ENCODE data around the gene PHACTR1. TPM values are rescaled to one million over a fixed set of nuclear protein-coding genes. Genes with fewer than 3 reads are reported as not detected.

Gene PHACTR1
- total RNA-seq, 1 donor from 2014 or later, result 8.4 TPM

GRCh38 chr6:12886961-12887775 lies 170.6 kb downstream of the PHACTR1 start:
- no peak for DNase-seq (ENCODE audit: low spot score in 2 of 2)
- Histone ChIP-seq H3K36me3 (no peaks in the 10 kb centered on the region), H3K4me1 (no peaks in the 10 kb centered on the region), H3K4me3 (no peak overlapping the region), H3K27ac (no peak overlapping the region), H3K27me3 (no peaks in the 10 kb centered on the region), H3K9me3 (peaks cover 0 to 8% of the 10 kb centered on the region in 2 donors)
- intact Hi-C loops (cut with DNase I), result no loop called here
- no peak for TF ChIP-seq CTCF (IDR thresholded peaks at IDR 0.05)

GRCh38 chr6:12890171-12890790 lies 173.7 kb downstream of the PHACTR1 start:
- peak in 1 of 3 experiments; percentile 27 for TF ChIP-seq CTCF (IDR thresholded peaks at IDR 0.05)
- no peaks in the 10 kb centered on the region for H3K27me3 ChIP-seq
- intact Hi-C loops (cut with DNase I), result loop anchor here (10.0 kb wide), 1 partner anchor 1305 kb away; no protein-coding TSS in a partner anchor
- H3K4me3 ChIP-seq, result no peak overlapping the region
- H3K27ac ChIP-seq, result no peak overlapping the region
- DNase-seq (ENCODE audit: low spot score in 2 of 2), result no peak
- H3K36me3 ChIP-seq, result no peaks in the 10 kb centered on the region
- H3K4me1 ChIP-seq, result no peaks in the 10 kb centered on the region
- peaks cover 0 to 8% of the 10 kb centered on the region in 2 donors for H3K9me3 ChIP-seq

GRCh38 chr6:12891595-12891994 lies 175.0 kb downstream of the PHACTR1 start:
- no peak for DNase-seq (ENCODE audit: low spot score in 2 of 2)
- H3K36me3 ChIP-seq, result no peaks in the 10 kb centered on the region
- intact Hi-C loops (cut with DNase I), result loop anchor here (10.0 kb wide), 1 partner anchor 1307 kb away; no protein-coding TSS in a partner anchor
- H3K4me3 ChIP-seq, result no peak overlapping the region
- H3K9me3 ChIP-seq, result peaks cover 0 to 8% of the 10 kb centered on the region in 2 donors
- no peaks in the 10 kb centered on the region for H3K4me1 ChIP-seq
- H3K27ac ChIP-seq, result no peak overlapping the region
- TF ChIP-seq CTCF (IDR thresholded peaks at IDR 0.05), result no peak
- H3K27me3 ChIP-seq, result no peaks in the 10 kb centered on the region

- no peaks in the 10 kb centered on the region for H3K36me3 ChIP-seq
- intact Hi-C loops (cut with DNase I), result loop anchor here (10.0 kb wide), 1 partner anchor 1307 kb away; no protein-coding TSS in a partner anchor
- no peak overlapping the region for H3K4me3 ChIP-seq
- no peak for DNase-seq (ENCODE audit: low spot score in 2 of 2)
- H3K27me3 ChIP-seq, result no peaks in the 10 kb centered on the region
- H3K9me3 ChIP-seq, result peaks cover 0 to 8% of the 10 kb centered on the region in 2 donors
- no peak for TF ChIP-seq CTCF (IDR thresholded peaks at IDR 0.05)
- no peaks in the 10 kb centered on the region for H3K4me1 ChIP-seq
- H3K27ac ChIP-seq, result no peak overlapping the region
Measured at GRCh38 chr6:12892151-12892550, 175.6 kb downstream of the PHACTR1 start.

- H3K4me1 ChIP-seq, result no peaks in the 10 kb centered on the region
- H3K27ac ChIP-seq, result no peak overlapping the region
- H3K9me3 ChIP-seq, result peaks cover 0 to 8% of the 10 kb centered on the region in 2 donors
- no peaks in the 10 kb centered on the region for H3K27me3 ChIP-seq
- intact Hi-C loops (cut with DNase I), result loop anchor here (10.0 kb wide), 1 partner anchor 1308 kb away; no protein-coding TSS in a partner anchor
- H3K4me3 ChIP-seq, result no peak overlapping the region
- no peaks in the 10 kb centered on the region for H3K36me3 ChIP-seq
- TF ChIP-seq CTCF (IDR thresholded peaks at IDR 0.05), result no peak
- DNase-seq (ENCODE audit: low spot score in 2 of 2), result no peak
Measured at GRCh38 chr6:12893036-12893435, 176.5 kb downstream of the PHACTR1 start.

Measured in ascending aorta (tissue), 2 donors.